Smooth muscle cell (in vitro differentiated cells): ENCODE measurements around the gene IMPG2. TPM values are rescaled to one million over a fixed set of nuclear protein-coding genes. Genes with fewer than 3 reads are reported as not detected.

Experiments
- DNase-seq: peaks from one replicate; lab custom pipeline; 2025; ENCODE audit not compliant: unreplicated experiment; lab: John Stamatoyannopoulos, UW
- H2AFZ ChIP-seq: fragments of 200-600 bp; sonication (generic); 2 replicates; pipeline ENCODE4 v1.6.0; 2016; ENCODE audit warnings: antibody characterized with exemption, low read depth, mild to moderate bottlenecking
- H3F3A ChIP-seq: fragments of 200-600 bp; sonication (generic); 2 replicates; pipeline ENCODE4 v1.6.0; 2017; ENCODE audit warnings: antibody characterized with exemption, low read depth
- H3K27ac ChIP-seq: fragments of 200-600 bp; sonication (generic); 2 replicates; pipeline ENCODE4 v1.5.1; 2016; ENCODE audit warnings: low read depth, mild to moderate bottlenecking
- H3K27me3 ChIP-seq: fragments of 200-600 bp; sonication (generic); 2 replicates; pipeline ENCODE4 v1.6.1; 2016; ENCODE audit warnings: low read depth, mild to moderate bottlenecking
- H3K36me3 ChIP-seq: fragments of 200-600 bp; sonication (generic); 2 replicates; pipeline ENCODE4 v1.5.1; 2016; ENCODE audit warnings: low read depth
- H3K4me1 ChIP-seq: fragments of 200-600 bp; sonication (generic); 2 replicates; pipeline ENCODE4 v1.5.1; 2016; ENCODE audit warnings: low read depth
- H3K4me2 ChIP-seq: fragments of 200-600 bp; sonication (generic); 2 replicates; pipeline ENCODE4 v1.6.0; 2016; ENCODE audit warnings: mild to moderate bottlenecking
- H3K4me3 ChIP-seq: fragments of 200-600 bp; sonication (generic); 2 replicates; pipeline ENCODE4 v1.5.1; 2016; ENCODE audit warnings: mild to moderate bottlenecking
- H3K79me2 ChIP-seq: fragments of 200-600 bp; sonication (generic); 2 replicates; pipeline ENCODE4 v1.6.0; 2016; ENCODE audit warnings: low read depth, mild to moderate bottlenecking
- H3K9ac ChIP-seq: fragments of 200-600 bp; sonication (generic); 2 replicates; pipeline ENCODE4 v1.6.0; 2016; ENCODE audit warnings: low read depth
- H3K9me3 ChIP-seq: fragments of 200-600 bp; sonication (generic); replicated peaks from 2 replicates; pipeline ENCODE4 v1.5.1; 2016; ENCODE audit warnings: low read depth
- H4K20me1 ChIP-seq: fragments of 200-600 bp; sonication (generic); 2 replicates; pipeline ENCODE4 v1.6.0; 2016; ENCODE audit warnings: low read depth
- CTCF ChIP-seq: fragments of 200-600 bp; sonication (generic); IDR thresholded peaks from 2 replicates; pipeline ENCODE4 v1.5.1; 2017; ENCODE audit warnings: borderline replicate concordance, mild to moderate bottlenecking, antibody characterized with exemption; ENCODE audit not compliant: insufficient read depth, poor library complexity, severe bottlenecking
- WGBS: methylation state at CpG from one replicate; pipeline ENCODE4 v1.1.7; 2016; ENCODE audit warnings: low lambda C conversion rate; 5-methylcytosine and 5-hydroxymethylcytosine counted together
- polyA plus RNA-seq: library from polyadenylated mRNA; unstranded; fragments of >200 nt; fragmentation: Nextera tagmentation; extraction: Ambion mirVana; gene quantifications from 2 replicates; pipeline ENCODE4 v1.2.1, GENCODE V29; 2016
- total RNA-seq: library from RNA; depleted of rRNA; stranded (reverse); fragments of >200 nt; gene quantifications from 2 replicates; pipeline ENCODE4 v1.2.3, GENCODE V29; 2014

IMPG2 gene
- total and polyA plus RNA-seq, 2 experiments from 2014 or later = 0.03 to 0.67 TPM

- Histone ChIP-seq H3K4me3 (no peak overlapping the region), H2AFZ (no peak overlapping the region), H3K27ac (no peak overlapping the region), H3K79me2 (no peaks in the 10 kb centered on the region), H3K9ac (no peak overlapping the region), H4K20me1 (no peaks in the 10 kb centered on the region), H3K36me3 (no peaks in the 10 kb centered on the region), H3K4me2 (no peak overlapping the region), H3K4me1 (no peaks in the 10 kb centered on the region), H3F3A (no peaks in the 10 kb centered on the region), H3K27me3 (no peaks in the 10 kb centered on the region), H3K9me3 (no peaks in the 10 kb centered on the region)
- 94% methylated on average over 2 of the region's 2 CpGs for WGBS
- TF ChIP-seq CTCF = no peak
- no peak for DNase-seq
Measured at GRCh38 chr3:101189176-101189575, 131.2 kb downstream of the IMPG2 start.

- Histone ChIP-seq H3K4me1 (no peaks in the 10 kb centered on the region), H4K20me1 (no peaks in the 10 kb centered on the region), H3K79me2 (no peaks in the 10 kb centered on the region), H3K9me3 (no peaks in the 10 kb centered on the region), H3K27me3 (no peaks in the 10 kb centered on the region), H3K4me3 (no peak overlapping the region), H3K9ac (no peak overlapping the region), H3F3A (no peaks in the 10 kb centered on the region), H3K36me3 (no peaks in the 10 kb centered on the region), H2AFZ (no peak overlapping the region), H3K4me2 (no peak overlapping the region), H3K27ac (no peak overlapping the region)
- WGBS = 89% methylated on average over 4 of the region's 4 CpGs
- DNase-seq = no peak
- TF ChIP-seq CTCF = no peak
Measured at GRCh38 chr3:101185341-101185740, 135.0 kb downstream of the IMPG2 start.

- Histone ChIP-seq H2AFZ (no peak overlapping the region), H3K27ac (no peak overlapping the region), H3K4me3 (no peak overlapping the region), H3K36me3 (no peaks in the 10 kb centered on the region), H4K20me1 (no peaks in the 10 kb centered on the region), H3K27me3 (no peaks in the 10 kb centered on the region), H3K4me2 (no peak overlapping the region), H3K4me1 (no peaks in the 10 kb centered on the region), H3K79me2 (no peaks in the 10 kb centered on the region), H3K9me3 (no peaks in the 10 kb centered on the region), H3K9ac (no peak overlapping the region), H3F3A (no peaks in the 10 kb centered on the region)
- TF ChIP-seq CTCF = no peak
- DNase-seq = no peak
Measured at GRCh38 chr3:101184111-101184510, 136.3 kb downstream of the IMPG2 start.

- WGBS = 80% methylated on average over 5 of the region's 5 CpGs
- no peak for DNase-seq
- Histone ChIP-seq H3K4me1 (no peaks in the 10 kb centered on the region), H3K27ac (no peak overlapping the region), H3K9me3 (no peaks in the 10 kb centered on the region), H3K9ac (no peak overlapping the region), H3K4me3 (no peak overlapping the region), H2AFZ (no peak overlapping the region), H3K27me3 (no peaks in the 10 kb centered on the region), H3K79me2 (no peaks in the 10 kb centered on the region), H4K20me1 (no peaks in the 10 kb centered on the region), H3F3A (no peaks in the 10 kb centered on the region), H3K36me3 (no peaks in the 10 kb centered on the region), H3K4me2 (no peak overlapping the region)
- no peak for TF ChIP-seq CTCF
Measured at GRCh38 chr3:101183151-101183550, 137.2 kb downstream of the IMPG2 start.
